CD4-positive, alpha-beta T cell (primary cell): ENCODE results near the gene NADK2. TPM values are rescaled to one million over a fixed set of nuclear protein-coding genes. Genes with fewer than 3 reads are reported as not detected.

Source experiments
- ATAC-seq: fragments of 200-7000 bp; cut with Tn5 transposase; one replicate; pipeline ENCODE4 v1.10.0; 2022; ENCODE audit warnings: mild to moderate bottlenecking; ENCODE audit not compliant: poor library complexity
- CTCF ChIA-PET: fragments of 350-600 bp; sonication (Branson Sonifier 250); formaldehyde crosslinking; loops from one replicate; lab custom pipeline; 2021; ENCODE audit warnings: antibody characterized with exemption, inconsistent platforms; lab: Charles Lee
- POLR2A ChIA-PET: fragments of 350-600 bp; sonication (Branson Sonifier 250); formaldehyde crosslinking; loops from one replicate; lab custom pipeline; 2021; ENCODE audit warnings: antibody characterized with exemption, inconsistent platforms; lab: Charles Lee
- DNase-seq, 14 experiments: peaks; one replicate each; pipeline ENCODE4 v3.0.0-alpha.2; 2013 to 2020; ENCODE audit warnings: mixed read lengths in 2 of 14
- H3K27ac ChIP-seq, 2 donors: one replicate each; pipeline versions ENCODE4 v1.5.1 to v1.7.0; 2013; ENCODE audit warnings: low read length in 2 of 2, low read depth in 1 of 2, mild to moderate bottlenecking in 1 of 2
- H3K27me3 ChIP-seq, 2 experiments: 1 replicate in 1 of 2; 2 replicates in 1 of 2; pipeline versions ENCODE4 v1.6.1 to v1.7.0; 2013; ENCODE audit warnings: low read length in 2 of 2, control low read depth in 1 of 2, mild to moderate bottlenecking in 1 of 2, moderate library complexity in 1 of 2; ENCODE audit not compliant: insufficient read depth in 2 of 2, control insufficient read depth in 1 of 2
- H3K36me3 ChIP-seq: one replicate; pipeline ENCODE4 v1.6.1; 2013; ENCODE audit warnings: low read length, control low read depth; ENCODE audit not compliant: insufficient read depth
- H3K4me1 ChIP-seq: one replicate; pipeline ENCODE4 v1.6.1; 2013; ENCODE audit warnings: low read length, control low read depth; ENCODE audit not compliant: insufficient read depth
- H3K4me3 ChIP-seq: one replicate; pipeline ENCODE4 v1.5.1; 2013; ENCODE audit warnings: mild to moderate bottlenecking, low read length, moderate library complexity
- H3K9me3 ChIP-seq, 2 experiments: 1 replicate in 1 of 2; 2 replicates in 1 of 2; pipeline versions ENCODE4 v1.6.1 to v1.7.0; 2013; ENCODE audit warnings: low read length in 2 of 2, mild to moderate bottlenecking in 2 of 2, control low read depth in 1 of 2, moderate library complexity in 1 of 2; ENCODE audit not compliant: control insufficient read depth in 1 of 2, insufficient read depth in 1 of 2
- H3K27ac Mint-ChIP-seq: one replicate; pipeline ENCODE4 v1.8.0; 2020; ENCODE audit warnings: mixed read lengths
- H3K27me3 Mint-ChIP-seq: one replicate; pipeline ENCODE4 v1.8.0; 2021; ENCODE audit warnings: mixed read lengths
- H3K36me3 Mint-ChIP-seq: one replicate; pipeline ENCODE4 v1.8.0; 2021; ENCODE audit warnings: low read depth, mixed read lengths
- H3K4me1 Mint-ChIP-seq: one replicate; pipeline ENCODE4 v1.8.0; 2021; ENCODE audit warnings: low read depth, mixed read lengths
- H3K4me3 Mint-ChIP-seq: one replicate; pipeline ENCODE4 v1.8.0; 2020; ENCODE audit warnings: mild to moderate bottlenecking, mixed read lengths
- H3K9me3 Mint-ChIP-seq: one replicate; pipeline ENCODE4 v1.8.0; 2020; ENCODE audit warnings: mixed read lengths
- intact Hi-C, 2 experiments: fragments of 100-400 bp; cut with DNase I in 1 of 2; cut with micrococcal nuclease in 1 of 2; formaldehyde crosslinking; loops; one replicate each; pipeline versions ENCODE4 v1.15.1 to v1.9.0; 2023 to 2025; cut with DNase I, micrococcal nuclease
- total RNA-seq, 174 experiments: library from RNA in 2 of 174; stranded (reverse) in 2 of 174; gene quantifications; one replicate each; pipeline ENCODE4 v1.2.3 and lab custom pipeline; 2021 to 2026
- TF ChIP-seq, protein P1 (sequence below): fragments of 200-600 bp; IDR thresholded peaks from one replicate; pipeline ENCODE4 v1.8.0; 2022; ENCODE audit warnings: antibody characterized with exemption, mild to moderate bottlenecking

The NADK2 gene
- total RNA-seq, 2 experiments from 2014 or later, result 12.5 to 13.3 TPM

DNA sequence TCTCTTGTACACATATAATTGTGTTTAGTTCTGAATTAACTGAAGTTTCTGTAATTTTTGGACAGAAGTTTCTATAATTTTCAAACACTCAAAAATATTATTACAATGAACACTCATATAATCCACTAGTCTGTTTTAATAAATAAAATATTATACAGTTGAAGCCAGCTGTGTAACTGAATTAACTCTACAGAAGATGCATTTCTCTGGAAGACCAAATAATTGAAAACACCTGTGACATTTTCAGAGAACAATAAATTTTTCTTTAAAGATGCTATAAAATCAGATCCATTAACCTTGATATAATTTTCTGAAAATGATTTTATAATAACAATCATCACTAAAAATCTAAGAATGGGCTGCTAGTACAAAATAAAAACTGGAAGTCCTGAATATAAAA, 14.7 kb downstream of the NADK2 start:
- ChIA-PET POLR2A (interaction anchor here (1.3 kb wide), 1 partner anchor 14 kb away, joined by 3 read pairs; the partner anchor contains the start of gene NADK2), CTCF (no interaction called here)
- Histone ChIP-seq H3K4me3 (no peak overlapping the region), H3K27me3 (no peaks in the 10 kb centered on the region), H3K4me1 (no peaks in the 10 kb centered on the region), H3K36me3 (peaks cover 17% of the 10 kb centered on the region), H3K9me3 (no peaks in the 10 kb centered on the region), H3K27ac (no peak overlapping the region)
- Mint-ChIP-seq H3K36me3 (no peaks in the 10 kb centered on the region), H3K9me3 (no peaks in the 10 kb centered on the region), H3K4me1 (peaks cover 9% of the 10 kb centered on the region), H3K27ac (no peak overlapping the region), H3K4me3 (no peak overlapping the region), H3K27me3 (no peaks in the 10 kb centered on the region)
- ATAC-seq, result no peak
- TF ChIP-seq, protein P1, sequence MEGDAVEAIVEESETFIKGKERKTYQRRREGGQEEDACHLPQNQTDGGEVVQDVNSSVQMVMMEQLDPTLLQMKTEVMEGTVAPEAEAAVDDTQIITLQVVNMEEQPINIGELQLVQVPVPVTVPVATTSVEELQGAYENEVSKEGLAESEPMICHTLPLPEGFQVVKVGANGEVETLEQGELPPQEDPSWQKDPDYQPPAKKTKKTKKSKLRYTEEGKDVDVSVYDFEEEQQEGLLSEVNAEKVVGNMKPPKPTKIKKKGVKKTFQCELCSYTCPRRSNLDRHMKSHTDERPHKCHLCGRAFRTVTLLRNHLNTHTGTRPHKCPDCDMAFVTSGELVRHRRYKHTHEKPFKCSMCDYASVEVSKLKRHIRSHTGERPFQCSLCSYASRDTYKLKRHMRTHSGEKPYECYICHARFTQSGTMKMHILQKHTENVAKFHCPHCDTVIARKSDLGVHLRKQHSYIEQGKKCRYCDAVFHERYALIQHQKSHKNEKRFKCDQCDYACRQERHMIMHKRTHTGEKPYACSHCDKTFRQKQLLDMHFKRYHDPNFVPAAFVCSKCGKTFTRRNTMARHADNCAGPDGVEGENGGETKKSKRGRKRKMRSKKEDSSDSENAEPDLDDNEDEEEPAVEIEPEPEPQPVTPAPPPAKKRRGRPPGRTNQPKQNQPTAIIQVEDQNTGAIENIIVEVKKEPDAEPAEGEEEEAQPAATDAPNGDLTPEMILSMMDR, result no peak
- intact Hi-C loops, result no loop called here
- DNase-seq, result no peak

DNA sequence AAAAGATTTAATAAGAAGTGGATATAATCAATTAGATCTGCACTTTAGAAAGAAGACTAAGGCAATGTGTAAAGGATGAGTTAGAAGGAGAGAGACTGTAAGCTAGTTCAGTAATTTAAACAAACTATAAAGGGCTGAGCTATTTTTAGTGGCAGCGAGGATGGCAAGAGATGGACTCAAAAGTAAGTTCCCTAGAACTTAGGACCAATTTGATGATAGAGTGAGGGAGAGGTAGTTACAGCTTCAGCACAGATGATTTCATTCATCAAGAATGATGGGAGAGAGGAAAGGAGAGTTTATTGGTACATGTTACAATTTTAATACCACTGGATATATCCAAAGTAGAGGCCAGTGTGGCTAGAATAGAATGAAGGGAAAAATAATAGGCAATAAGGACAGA, 19.1 kb downstream of the NADK2 start:
- Mint-ChIP-seq H3K27me3 (no peaks in the 10 kb centered on the region), H3K4me3 (no peak overlapping the region), H3K9me3 (no peaks in the 10 kb centered on the region), H3K27ac (no peak overlapping the region), H3K36me3 (peaks cover 29% of the 10 kb centered on the region), H3K4me1 (no peaks in the 10 kb centered on the region)
- no peak for ATAC-seq
- H3K4me1 ChIP-seq, result no peaks in the 10 kb centered on the region
- intact Hi-C loops, result no loop called here
- H3K27ac ChIP-seq, result no peak overlapping the region
- peaks cover 39% of the 10 kb centered on the region for H3K36me3 ChIP-seq
- ChIA-PET CTCF (no interaction called here), POLR2A (no interaction called here)
- TF ChIP-seq, protein P1, result no peak
- no peak overlapping the region for H3K4me3 ChIP-seq
- no peak for DNase-seq
- H3K9me3 ChIP-seq, result no peaks in the 10 kb centered on the region
- H3K27me3 ChIP-seq, result no peaks in the 10 kb centered on the region

DNA sequence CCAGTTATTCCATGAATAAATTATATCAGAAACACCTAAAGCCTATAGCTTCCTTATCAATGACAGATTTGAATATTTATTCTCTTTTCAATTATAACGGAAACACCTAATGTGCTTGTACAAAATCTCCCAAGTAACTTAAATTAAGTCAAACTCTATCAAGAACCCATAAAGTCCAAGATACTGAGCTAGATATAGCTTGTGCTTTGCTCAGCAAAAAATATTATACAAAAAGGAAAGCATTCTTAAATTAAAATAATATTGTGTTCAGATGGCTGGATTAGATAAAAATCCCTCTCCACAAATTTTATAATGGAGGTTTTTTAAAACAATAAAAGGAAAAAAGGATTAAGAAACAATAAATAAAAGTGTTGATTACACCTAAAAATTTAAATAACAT, 23.7 kb downstream of the NADK2 start:
- no peaks in the 10 kb centered on the region for H3K4me1 ChIP-seq

More for the DNA sequence above, 23.7 kb downstream of the NADK2 start:
- Histone ChIP-seq H3K27me3 (no peaks in the 10 kb centered on the region), H3K4me3 (no peak overlapping the region), H3K27ac (no peak overlapping the region), H3K9me3 (no peaks in the 10 kb centered on the region), H3K36me3 (peaks cover 27% of the 10 kb centered on the region)
- ATAC-seq (no peak), DNase-seq (no peak)
- ChIA-PET CTCF (interaction anchor here (1.0 kb wide), 1 partner anchor 24 kb away, joined by 3 read pairs; the partner anchor contains the start of gene NADK2), POLR2A (interaction anchor here (2.6 kb wide), 1 partner anchor 24 kb away, joined by 10 read pairs; the partner anchor contains the start of gene NADK2)
- TF ChIP-seq, protein P1, result no peak
- intact Hi-C loops, result loop anchor here (10.0 kb wide), 2 partner anchors 87 to 287 kb away; partner anchors contain the start of gene RANBP3L (in 1 of the 2)
- Mint-ChIP-seq H3K27me3 (no peaks in the 10 kb centered on the region), H3K4me1 (no peaks in the 10 kb centered on the region), H3K27ac (no peak overlapping the region), H3K36me3 (peaks cover 66% of the 10 kb centered on the region), H3K4me3 (no peak overlapping the region), H3K9me3 (no peaks in the 10 kb centered on the region)
